MM.1S (cell line): ENCODE data around the gene MPPED1.

Experiments
- DNase-seq: peaks from one replicate; pipeline ENCODE4 v3.0.0-alpha.2; 2015
- H2AFZ ChIP-seq: fragments of 300-600 bp; sonication (generic); 2 replicates; pipeline ENCODE4 v1.6.0; 2016; ENCODE audit warnings: antibody characterized with exemption, low read length
- H3F3A ChIP-seq: fragments of 300-600 bp; sonication (generic); 2 replicates; pipeline ENCODE4 v1.6.1; 2016; ENCODE audit warnings: mild to moderate bottlenecking, antibody characterized with exemption, low read length, moderate library complexity, mixed read lengths; ENCODE audit not compliant: insufficient read depth
- H3K27ac ChIP-seq: fragments of 300-600 bp; sonication (generic); 2 replicates; pipeline ENCODE4 v1.5.1; 2016; ENCODE audit warnings: mild to moderate bottlenecking, low read length
- H3K27me3 ChIP-seq: fragments of 300-600 bp; sonication (generic); replicated peaks from 2 replicates; pipeline ENCODE4 v1.6.0; 2016; ENCODE audit warnings: low read length; ENCODE audit not compliant: insufficient read depth
- H3K36me3 ChIP-seq: fragments of 300-600 bp; sonication (generic); replicated peaks from 2 replicates; pipeline ENCODE4 v1.6.1; 2016; ENCODE audit warnings: mild to moderate bottlenecking, low read length, mixed read lengths; ENCODE audit not compliant: insufficient read depth
- H3K4me1 ChIP-seq: fragments of 300-600 bp; sonication (generic); 2 replicates; pipeline ENCODE4 v1.6.1; 2016; ENCODE audit warnings: low read length, mixed read lengths
- H3K4me2 ChIP-seq: fragments of 300-600 bp; sonication (generic); 2 replicates; pipeline ENCODE4 v1.6.0; 2016; ENCODE audit warnings: low read depth, low read length
- H3K4me3 ChIP-seq: fragments of 300-600 bp; sonication (generic); 2 replicates; pipeline ENCODE4 v1.5.1; 2016; ENCODE audit warnings: low read length, mixed read lengths
- H3K79me2 ChIP-seq: fragments of 300-600 bp; sonication (generic); 2 replicates; pipeline ENCODE4 v1.6.1; 2016; ENCODE audit warnings: mixed run types, low read length, mixed read lengths
- H3K9ac ChIP-seq: fragments of 300-600 bp; sonication (generic); 2 replicates; pipeline ENCODE4 v1.6.1; 2016; ENCODE audit warnings: low read length, mixed read lengths
- H3K9me2 ChIP-seq: fragments of 300-600 bp; sonication (generic); replicated peaks from 2 replicates; pipeline ENCODE4 v1.6.1; 2016; ENCODE audit warnings: mild to moderate bottlenecking, low read length, mixed read lengths; ENCODE audit not compliant: insufficient read depth
- H3K9me3 ChIP-seq: fragments of 300-600 bp; sonication (generic); replicated peaks from 2 replicates; pipeline ENCODE4 v1.6.1; 2016; ENCODE audit warnings: mild to moderate bottlenecking, low read length, mixed read lengths; ENCODE audit not compliant: insufficient read depth
- H4K20me1 ChIP-seq: fragments of 300-600 bp; sonication (generic); 2 replicates; pipeline ENCODE4 v1.6.1; 2016; ENCODE audit warnings: mild to moderate bottlenecking, low read length, moderate library complexity, mixed read lengths; ENCODE audit not compliant: insufficient read depth
- EZH2 ChIP-seq: fragments of 300-600 bp; sonication (generic); optimal IDR thresholded peaks from 2 replicates; pipeline ENCODE3; 2017; ENCODE audit warnings: low read depth, mild to moderate bottlenecking, antibody characterized with exemption, low read length, mixed read lengths
- EZH2phosphoT487 ChIP-seq: fragments of 300-600 bp; sonication (generic); IDR thresholded peaks from 2 replicates; pipeline ENCODE4 v1.6.1; 2018; ENCODE audit warnings: antibody characterized with exemption, low read length
- TF ChIP-seq, protein P1 (sequence below): fragments of 300-600 bp; sonication (generic); IDR thresholded peaks from 2 replicates; pipeline ENCODE4 v1.5.1; 2016; ENCODE audit warnings: antibody characterized with exemption, low read length, mixed read lengths

Gene MPPED1

DNA sequence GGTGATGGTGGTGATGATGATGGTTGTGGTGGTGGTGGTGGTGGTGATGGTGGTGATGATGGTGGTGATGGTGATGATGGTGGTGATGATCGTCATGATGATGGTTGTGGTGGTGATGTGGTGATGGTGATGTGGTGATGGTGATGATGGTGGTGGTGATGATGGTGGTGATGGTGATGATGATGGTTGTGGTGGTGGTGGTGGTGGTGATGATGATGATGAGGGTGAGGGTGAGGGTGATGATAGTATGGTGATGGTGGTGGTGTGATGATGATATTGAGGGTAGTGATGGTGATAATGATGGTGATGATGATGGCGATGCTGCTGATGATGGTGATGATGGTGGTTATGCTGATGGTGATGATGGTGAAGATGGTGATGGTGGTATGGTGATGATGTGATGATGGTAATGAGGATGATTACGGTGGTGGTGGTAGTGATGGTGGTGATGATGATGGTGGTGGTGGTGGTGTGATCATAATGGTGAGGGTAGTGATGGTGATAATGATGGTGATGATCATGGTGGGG is 63.8 kb downstream of the MPPED1 start:
- Histone ChIP-seq H3K9me2 (no peaks in the 10 kb centered on the region), H3K79me2 (no peaks in the 10 kb centered on the region), H3K9me3 (no peaks in the 10 kb centered on the region), H2AFZ (no peak overlapping the region), H3K27me3 (peaks cover 37% of the 10 kb centered on the region), H3K36me3 (no peaks in the 10 kb centered on the region), H3K9ac (no peak overlapping the region), H3K27ac (no peak overlapping the region), H3K4me1 (no peaks in the 10 kb centered on the region), H4K20me1 (no peaks in the 10 kb centered on the region), H3K4me2 (no peak overlapping the region), H3K4me3 (no peak overlapping the region), H3F3A (no peaks in the 10 kb centered on the region)
- DNase-seq: no peak
- TF ChIP-seq EZH2 (no peak), EZH2phosphoT487 (no peak)
- TF ChIP-seq, protein P1, sequence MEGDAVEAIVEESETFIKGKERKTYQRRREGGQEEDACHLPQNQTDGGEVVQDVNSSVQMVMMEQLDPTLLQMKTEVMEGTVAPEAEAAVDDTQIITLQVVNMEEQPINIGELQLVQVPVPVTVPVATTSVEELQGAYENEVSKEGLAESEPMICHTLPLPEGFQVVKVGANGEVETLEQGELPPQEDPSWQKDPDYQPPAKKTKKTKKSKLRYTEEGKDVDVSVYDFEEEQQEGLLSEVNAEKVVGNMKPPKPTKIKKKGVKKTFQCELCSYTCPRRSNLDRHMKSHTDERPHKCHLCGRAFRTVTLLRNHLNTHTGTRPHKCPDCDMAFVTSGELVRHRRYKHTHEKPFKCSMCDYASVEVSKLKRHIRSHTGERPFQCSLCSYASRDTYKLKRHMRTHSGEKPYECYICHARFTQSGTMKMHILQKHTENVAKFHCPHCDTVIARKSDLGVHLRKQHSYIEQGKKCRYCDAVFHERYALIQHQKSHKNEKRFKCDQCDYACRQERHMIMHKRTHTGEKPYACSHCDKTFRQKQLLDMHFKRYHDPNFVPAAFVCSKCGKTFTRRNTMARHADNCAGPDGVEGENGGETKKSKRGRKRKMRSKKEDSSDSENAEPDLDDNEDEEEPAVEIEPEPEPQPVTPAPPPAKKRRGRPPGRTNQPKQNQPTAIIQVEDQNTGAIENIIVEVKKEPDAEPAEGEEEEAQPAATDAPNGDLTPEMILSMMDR: no peak

DNA sequence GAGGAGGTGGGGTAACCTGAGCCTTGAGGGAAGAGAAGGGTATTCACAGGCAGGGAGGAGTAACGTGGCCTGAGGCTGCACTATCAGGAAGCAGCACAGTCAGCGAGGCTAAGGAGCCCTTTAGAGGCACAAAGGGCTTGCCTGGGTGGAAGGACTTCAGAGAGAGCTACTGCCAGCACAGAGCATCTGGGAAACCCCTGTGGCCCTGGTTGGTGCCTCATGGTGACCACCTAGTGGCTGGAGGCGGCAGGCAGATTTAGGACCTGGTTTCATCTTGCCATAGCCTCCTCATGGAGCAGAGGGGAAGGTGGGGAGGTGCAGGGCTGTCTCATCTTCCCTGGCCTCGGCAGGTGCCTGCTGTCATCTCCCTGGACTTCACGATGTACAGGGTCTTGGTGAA is 64.5 kb downstream of the MPPED1 start:
- Histone ChIP-seq H3F3A (no peaks in the 10 kb centered on the region), H3K9me3 (no peaks in the 10 kb centered on the region), H3K4me3 (no peak overlapping the region), H3K4me2 (no peak overlapping the region), H4K20me1 (no peaks in the 10 kb centered on the region), H3K79me2 (no peaks in the 10 kb centered on the region), H3K4me1 (no peaks in the 10 kb centered on the region), H3K36me3 (no peaks in the 10 kb centered on the region), H2AFZ (no peak overlapping the region), H3K9ac (no peak overlapping the region), H3K27me3 (peaks cover 30% of the 10 kb centered on the region), H3K27ac (no peak overlapping the region), H3K9me2 (no peaks in the 10 kb centered on the region)
- TF ChIP-seq, protein P1: no peak
- TF ChIP-seq EZH2phosphoT487 (no peak), EZH2 (no peak)
- no peak for DNase-seq

DNA sequence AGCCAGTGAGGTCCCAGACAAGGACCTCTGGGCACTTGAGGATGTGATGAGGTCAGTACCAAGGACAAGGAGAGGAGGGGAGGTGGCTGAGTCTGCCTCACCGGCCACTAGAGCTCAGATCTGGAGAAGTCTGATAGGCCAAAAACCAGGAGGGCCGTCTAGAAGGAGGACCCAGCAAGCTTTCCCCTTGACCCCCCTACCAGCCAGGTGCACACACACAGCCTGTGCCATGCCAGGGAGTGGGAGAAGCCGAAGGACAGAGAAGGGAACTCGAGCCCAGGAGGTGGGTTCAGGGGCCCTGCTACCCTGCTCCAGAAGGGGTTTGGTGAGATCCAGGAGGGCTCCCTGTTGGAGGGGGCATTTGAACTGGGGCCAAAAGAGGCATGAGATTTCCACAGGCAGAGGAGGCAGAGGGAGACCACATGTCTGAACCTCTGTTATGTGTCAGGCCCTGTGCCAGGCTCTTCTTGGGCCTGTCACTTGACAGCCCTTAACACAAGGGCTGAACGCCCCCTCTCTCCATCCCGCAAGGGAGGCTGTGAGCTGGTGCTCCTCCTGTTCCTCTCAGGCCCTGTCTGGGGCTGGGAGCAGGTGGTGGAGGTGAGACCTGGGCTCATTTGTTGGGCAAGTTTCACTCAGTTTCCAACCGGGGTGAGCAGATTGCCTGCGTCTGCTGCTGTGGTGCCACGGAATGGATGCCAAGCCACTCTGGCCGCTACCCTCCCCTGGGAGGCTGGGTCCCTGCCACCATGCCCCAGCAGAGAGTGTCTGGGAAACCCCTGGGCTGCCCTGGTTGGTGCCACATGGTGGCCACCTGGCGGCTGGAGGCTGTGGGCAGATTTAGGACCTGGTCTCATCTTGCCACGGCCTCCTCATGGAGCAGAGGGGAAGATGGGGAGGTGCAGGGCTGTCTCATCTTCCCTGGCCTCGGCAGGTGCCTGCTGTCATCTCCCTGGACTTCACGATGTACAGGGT is 65.2 kb downstream of the MPPED1 start:
- Histone ChIP-seq H3K9ac (no peak overlapping the region), H3K79me2 (no peaks in the 10 kb centered on the region), H3K4me3 (no peak overlapping the region), H3K27me3 (peaks cover 24% of the 10 kb centered on the region), H3K4me1 (no peaks in the 10 kb centered on the region), H3K9me3 (no peaks in the 10 kb centered on the region), H4K20me1 (no peaks in the 10 kb centered on the region), H3F3A (no peaks in the 10 kb centered on the region), H3K27ac (no peak overlapping the region), H3K36me3 (no peaks in the 10 kb centered on the region), H2AFZ (no peak overlapping the region), H3K4me2 (no peak overlapping the region), H3K9me2 (no peaks in the 10 kb centered on the region)
- DNase-seq: no peak
- TF ChIP-seq EZH2: no peak
- TF ChIP-seq EZH2phosphoT487: no peak
- TF ChIP-seq, protein P1: no peak
